Skeletal muscle satellite cell (primary cell): Measurements from ENCODE around the gene SOX1.

Source experiments
- H3K27me3 ChIP-seq: 2 replicates; pipeline ENCODE4 v1.7.0; 2013; ENCODE audit warnings: low read length; ENCODE audit not compliant: control insufficient read depth, insufficient read depth
- H3K36me3 ChIP-seq: 2 replicates; pipeline ENCODE4 v1.7.0; 2013; ENCODE audit warnings: mild to moderate bottlenecking, control low read depth, low read length; ENCODE audit not compliant: insufficient read depth
- H3K4me1 ChIP-seq: 2 replicates; pipeline ENCODE4 v1.7.0; 2013; ENCODE audit warnings: low read length; ENCODE audit not compliant: control insufficient read depth, insufficient read depth
- H3K4me2 ChIP-seq: 2 replicates; pipeline ENCODE4 v1.7.0; 2013; ENCODE audit warnings: mild to moderate bottlenecking, low read length
- H3K4me3 ChIP-seq: 2 replicates; pipeline ENCODE4 v1.7.0; 2013; ENCODE audit warnings: low read length
- H3K9ac ChIP-seq: 2 replicates; pipeline ENCODE4 v1.7.0; 2013; ENCODE audit warnings: mild to moderate bottlenecking, low read depth, low read length, moderate library complexity
- H3K9me3 ChIP-seq: replicated peaks from 2 replicates; pipeline ENCODE4 v1.7.0; 2013; ENCODE audit warnings: mild to moderate bottlenecking, control low read depth, low read length

The SOX1 gene

GRCh38 chr13:112053744-112054615 lies 13.0 kb upstream of the SOX1 start:
- Histone ChIP-seq H3K4me1 (no peaks in the 10 kb centered on the region), H3K9me3 (no peaks in the 10 kb centered on the region), H3K9ac (no peak overlapping the region), H3K4me2 (no peak overlapping the region), H3K36me3 (no peaks in the 10 kb centered on the region), H3K27me3 (peaks cover 64% of the 10 kb centered on the region), H3K4me3 (no peak overlapping the region)

GRCh38 chr13:112054616-112055015 lies 12.3 kb upstream of the SOX1 start:
- no peaks in the 10 kb centered on the region for H3K36me3 ChIP-seq
- H3K4me2 ChIP-seq: no peak overlapping the region
- no peaks in the 10 kb centered on the region for H3K9me3 ChIP-seq
- no peak overlapping the region for H3K9ac ChIP-seq
- no peaks in the 10 kb centered on the region for H3K4me1 ChIP-seq
- H3K27me3 ChIP-seq: peaks cover 70% of the 10 kb centered on the region
- no peak overlapping the region for H3K4me3 ChIP-seq

GRCh38 chr13:112055036-112055914 lies 11.7 kb upstream of the SOX1 start:
- H3K9ac ChIP-seq: no peak overlapping the region
- no peaks in the 10 kb centered on the region for H3K4me1 ChIP-seq
- no peak overlapping the region for H3K4me3 ChIP-seq
- peaks cover 77% of the 10 kb centered on the region for H3K27me3 ChIP-seq
- H3K9me3 ChIP-seq: no peaks in the 10 kb centered on the region
- no peak overlapping the region for H3K4me2 ChIP-seq
- no peaks in the 10 kb centered on the region for H3K36me3 ChIP-seq

- Histone ChIP-seq H3K9me3 (no peaks in the 10 kb centered on the region), H3K4me3 (no peak overlapping the region), H3K27me3 (peaks cover 83% of the 10 kb centered on the region), H3K4me1 (no peaks in the 10 kb centered on the region), H3K36me3 (no peaks in the 10 kb centered on the region), H3K4me2 (no peak overlapping the region), H3K9ac (no peak overlapping the region)
Observed at GRCh38 chr13:112055915-112056269, 11.1 kb upstream of the SOX1 start.

- Histone ChIP-seq H3K4me1 (no peaks in the 10 kb centered on the region), H3K9ac (no peak overlapping the region), H3K4me2 (no peak overlapping the region), H3K9me3 (no peaks in the 10 kb centered on the region), H3K4me3 (no peak overlapping the region), H3K27me3 (peaks cover 87% of the 10 kb centered on the region), H3K36me3 (no peaks in the 10 kb centered on the region)
Observed at GRCh38 chr13:112056284-112056727, 10.6 kb upstream of the SOX1 start.

- Histone ChIP-seq H3K9me3 (no peaks in the 10 kb centered on the region), H3K4me3 (no peak overlapping the region), H3K4me1 (no peaks in the 10 kb centered on the region), H3K27me3 (peaks cover 93% of the 10 kb centered on the region), H3K36me3 (no peaks in the 10 kb centered on the region), H3K4me2 (no peak overlapping the region), H3K9ac (no peak overlapping the region)
Observed at GRCh38 chr13:112056739-112057438, 10.1 kb upstream of the SOX1 start.

- peaks cover 93% of the 10 kb centered on the region for H3K27me3 ChIP-seq
- H3K9me3 ChIP-seq: no peaks in the 10 kb centered on the region
- no peak overlapping the region for H3K4me2 ChIP-seq
- no peak overlapping the region for H3K4me3 ChIP-seq
- no peak overlapping the region for H3K9ac ChIP-seq
- H3K36me3 ChIP-seq: no peaks in the 10 kb centered on the region
- H3K4me1 ChIP-seq: no peaks in the 10 kb centered on the region
Observed at GRCh38 chr13:112057439-112057735, 9.6 kb upstream of the SOX1 start.

- H3K9ac ChIP-seq: no peak overlapping the region
- no peak overlapping the region for H3K4me2 ChIP-seq
- no peak overlapping the region for H3K4me3 ChIP-seq
- H3K4me1 ChIP-seq: no peaks in the 10 kb centered on the region
- peaks cover 93% of the 10 kb centered on the region for H3K27me3 ChIP-seq
- H3K36me3 ChIP-seq: no peaks in the 10 kb centered on the region
- H3K9me3 ChIP-seq: no peaks in the 10 kb centered on the region
Observed at GRCh38 chr13:112057736-112058518, 9.0 kb upstream of the SOX1 start.

- no peak overlapping the region for H3K9ac ChIP-seq
- H3K4me1 ChIP-seq: no peaks in the 10 kb centered on the region
- H3K4me3 ChIP-seq: no peak overlapping the region
- no peak overlapping the region for H3K4me2 ChIP-seq
- no peaks in the 10 kb centered on the region for H3K9me3 ChIP-seq
- H3K36me3 ChIP-seq: no peaks in the 10 kb centered on the region
- peaks cover 93% of the 10 kb centered on the region for H3K27me3 ChIP-seq
Observed at GRCh38 chr13:112058519-112058873, 8.5 kb upstream of the SOX1 start.

- Histone ChIP-seq H3K4me2 (no peak overlapping the region), H3K4me3 (no peak overlapping the region), H3K9me3 (no peaks in the 10 kb centered on the region), H3K36me3 (no peaks in the 10 kb centered on the region), H3K27me3 (peaks cover 94% of the 10 kb centered on the region), H3K9ac (no peak overlapping the region), H3K4me1 (no peaks in the 10 kb centered on the region)
Observed at GRCh38 chr13:112058941-112059340, 8.0 kb upstream of the SOX1 start.
